ENCODE data around the gene VEZF1. TPM values are rescaled to one million over a fixed set of nuclear protein-coding genes. Genes with fewer than 3 reads are reported as not detected.

Gene VEZF1
- total and polyA plus RNA-seq, 2 donors (not counting 1 experiment from before 2014, with no cell fraction given): 14.7 to 75.9 TPM

GRCh38 chr17:57949649-57950048 lies 38.4 kb downstream of the VEZF1 start:
- CTCF ChIA-PET: interaction anchor here (1.2 to 6.1 kb wide), 4 partner anchors 9 to 90 kb away, joined by 3 to 31 read pairs (median 5); no protein-coding TSS in a partner anchor
- no peaks in the 10 kb centered on the region for H3K9me3 Mint-ChIP-seq (ENCODE audit: insufficient read depth)
- TF ChIP-seq EZH2 (IDR thresholded peaks at IDR 0.05; ENCODE audit: borderline replicate concordance, insufficient read depth, low read depth, low read length, poor library complexity, severe bottlenecking): no peak
- no peak for TF ChIP-seq CTCF (IDR thresholded peaks at IDR 0.05)
- H3K4me3 Mint-ChIP-seq: no peak overlapping the region
- H3K27ac ChIP-seq (ENCODE audit: low read length in 2 of 2): no peak overlapping the region
- no peaks in the 10 kb centered on the region for H4K20me1 ChIP-seq (ENCODE audit: control insufficient read depth, insufficient read depth, low read length, poor library complexity, severe bottlenecking)
- H3K4me1 ChIP-seq (ENCODE audit: control insufficient read depth in 2 of 2, insufficient read depth in 2 of 2, low read length in 2 of 2): peaks cover 36 to 54% of the 10 kb centered on the region in 2 donors
- POLR2A ChIA-PET: interaction anchor here (0.7 kb wide), 1 partner anchor 696 kb away, joined by 6 read pairs; no protein-coding TSS in a partner anchor
- 100% methylated on average over 2 of the region's 5 CpGs for WGBS (ENCODE audit: insufficient coverage)
- peaks cover 0 to 53% (median 25%) of the 10 kb centered on the region in 4 experiments for H3K27me3 ChIP-seq (replicated peaks in 1 of 4; ENCODE audit: control extremely low read depth in 1 of 4, control insufficient read depth in 3 of 4, insufficient read depth in 4 of 4, low read length in 3 of 4)
- no peak overlapping the region for H3K4me2 ChIP-seq (replicated peaks; ENCODE audit: low read depth, low read length, poor library complexity, severe bottlenecking)
- no peak overlapping the region for H3K27ac Mint-ChIP-seq
- H3K27me3 Mint-ChIP-seq: peaks cover 60% of the 10 kb centered on the region
- H3K9ac ChIP-seq (ENCODE audit: low read length): no peak overlapping the region
- H3K79me2 ChIP-seq (ENCODE audit: control insufficient read depth, insufficient read depth, low read length): no peaks in the 10 kb centered on the region
- peaks cover 47% of the 10 kb centered on the region for H3K4me1 Mint-ChIP-seq
- intact Hi-C loops (cut with micrococcal nuclease): loop anchor here (5.0 kb wide), 1 partner anchor 82 kb away; no protein-coding TSS in a partner anchor
- no peak for ATAC-seq (ENCODE audit: low read depth)
- H2AFZ ChIP-seq (ENCODE audit: insufficient read depth, low read depth, low read length, poor library complexity, severe bottlenecking): no peak overlapping the region
- DNase-seq: no peak
- H3K4me3 ChIP-seq (ENCODE audit: control extremely low read depth in 1 of 5, extremely low read depth in 1 of 5, insufficient read depth in 1 of 5, low read depth in 2 of 5, low read length in 4 of 5): no peak overlapping the region
- peaks cover 0 to 10% (median 0%) of the 10 kb centered on the region in 3 donors for H3K9me3 ChIP-seq (ENCODE audit: control extremely low read depth in 1 of 3, control insufficient read depth in 2 of 3, insufficient read depth in 1 of 3, low read length in 2 of 3)
- H3K36me3 ChIP-seq (replicated peaks in 1 of 2; ENCODE audit: control extremely low read depth in 1 of 2, control insufficient read depth in 1 of 2, extremely low read depth in 1 of 2, insufficient read depth in 2 of 2, low read length in 1 of 2): no peaks in the 10 kb centered on the region

Data from B cell (primary cell).